A549 treated with Hydrocortisone at 1 μM for 4 hours (cell line): ENCODE results near the gene FOLR1. TPM values are rescaled to one million over a fixed set of nuclear protein-coding genes. Genes with fewer than 3 reads are reported as not detected.

ENCODE experiments used
- total RNA-seq: library from RNA; stranded (reverse); fragments of 200-300 nt; extraction: Qiagen RNA extraction; gene quantifications from 5 replicates; pipeline ENCODE4 v1.2.3, GENCODE V29; 2022

The FOLR1 gene
- total RNA-seq: 0.14 TPM in 1 of 5 replicates, not detected in the others

DNA sequence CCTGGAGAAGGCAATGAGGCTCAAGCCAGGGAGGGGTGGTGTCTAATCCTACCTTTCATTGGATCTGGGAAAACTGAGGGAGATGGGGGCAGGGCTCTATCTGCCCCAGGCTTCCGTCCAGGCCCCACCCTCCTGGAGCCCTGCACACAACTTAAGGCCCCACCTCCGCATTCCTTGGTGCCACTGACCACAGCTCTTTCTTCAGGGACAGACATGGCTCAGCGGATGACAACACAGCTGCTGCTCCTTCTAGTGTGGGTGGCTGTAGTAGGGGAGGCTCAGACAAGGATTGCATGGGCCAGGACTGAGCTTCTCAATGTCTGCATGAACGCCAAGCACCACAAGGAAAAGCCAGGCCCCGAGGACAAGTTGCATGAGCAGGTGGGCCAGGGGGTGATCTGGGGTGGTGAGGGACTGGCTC is at the start of gene FOLR1:
Gene FOLR1 (plus strand): TSS at position 180 of the 421 bp plus-strand sequence. CDS start 34 bp downstream, at position 214.

GRCh38 chr11:72216638-72217037 is 24.7 kb downstream of the FOLR1 start, which contains the start of gene FOLR2:
Gene FOLR2 (plus strand): TSS chr11:72216794. CDS start chr11:72218585, 1,791 bp downstream.

GRCh38 chr11:72224564-72225410 is 32.8 kb downstream of the FOLR1 start, which contains the start of gene INPPL1:
Gene INPPL1 (plus strand): TSS chr11:72224767. CDS start chr11:72224985, 218 bp downstream.

DNA sequence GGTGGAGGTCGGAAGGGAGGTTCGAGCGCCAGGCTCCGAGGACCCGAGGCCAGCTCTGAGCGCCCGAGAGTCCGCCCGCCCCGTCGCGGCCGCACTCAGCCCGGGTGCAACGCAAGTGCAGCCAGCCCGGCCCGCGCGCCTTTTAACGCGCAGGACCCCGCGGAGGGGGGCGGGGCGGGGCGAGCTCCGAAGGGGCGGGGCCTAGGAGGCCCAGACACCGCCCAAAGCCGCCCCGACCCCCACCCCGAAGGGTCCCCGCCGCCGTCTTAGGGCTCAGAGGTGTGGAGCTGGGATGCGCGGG is 52.1 kb downstream of the FOLR1 start, which contains the start of gene PHOX2A:
Gene PHOX2A (minus strand): TSS at position 117 of the 301 bp plus-strand sequence. CDS start 172 bp downstream, outside the sequence.

Other genes with a start within 250 kb of the FOLR1 start
- 2.4 to 3.5 TPM (median 2.8 TPM) in 5 replicates for gene IL18BP, start 193.2 kb upstream of the FOLR1 start, total RNA-seq
- 51.8 to 68.5 TPM (median 64.2 TPM) in 5 replicates for gene NUMA1, start 111.6 kb upstream of the FOLR1 start, total RNA-seq
- gene LRRC51, start 111.3 kb upstream of the FOLR1 start, total RNA-seq: 6.1 to 10.9 TPM (median 8.4 TPM) in 5 replicates
- gene LAMTOR1, start 88.8 kb upstream of the FOLR1 start, total RNA-seq: 119 to 153 TPM (median 143 TPM) in 5 replicates
- gene TOMT, start 86.2 kb upstream of the FOLR1 start, total RNA-seq: not detected in 5 replicates
- 69.2 to 92.6 TPM (median 84.6 TPM) in 5 replicates for gene ANAPC15, start 79.4 kb upstream of the FOLR1 start, total RNA-seq
- gene FOLR3, start 56.4 kb upstream of the FOLR1 start, total RNA-seq: 0.22 TPM in 1 of 5 replicates, not detected in the others
- gene FOLR2, start 24.7 kb downstream of the FOLR1 start, total RNA-seq: not detected in 5 replicates
- 58.6 to 72.2 TPM (median 68.1 TPM) in 5 replicates for gene INPPL1, start 32.6 kb downstream of the FOLR1 start, total RNA-seq
- not detected in 5 replicates for gene PHOX2A, start 52.0 kb downstream of the FOLR1 start, total RNA-seq
- 12.8 to 17.4 TPM (median 17.3 TPM) in 5 replicates for gene CLPB, start 242.4 kb downstream of the FOLR1 start, total RNA-seq